ENCODE data around the gene PLD2. TPM values are rescaled to one million over a fixed set of nuclear protein-coding genes. Genes with fewer than 3 reads are reported as not detected.

The PLD2 gene
- total RNA-seq, 6 experiments from 2014 or later, result 8.2 to 27.3 (median 10.8) TPM

DNA sequence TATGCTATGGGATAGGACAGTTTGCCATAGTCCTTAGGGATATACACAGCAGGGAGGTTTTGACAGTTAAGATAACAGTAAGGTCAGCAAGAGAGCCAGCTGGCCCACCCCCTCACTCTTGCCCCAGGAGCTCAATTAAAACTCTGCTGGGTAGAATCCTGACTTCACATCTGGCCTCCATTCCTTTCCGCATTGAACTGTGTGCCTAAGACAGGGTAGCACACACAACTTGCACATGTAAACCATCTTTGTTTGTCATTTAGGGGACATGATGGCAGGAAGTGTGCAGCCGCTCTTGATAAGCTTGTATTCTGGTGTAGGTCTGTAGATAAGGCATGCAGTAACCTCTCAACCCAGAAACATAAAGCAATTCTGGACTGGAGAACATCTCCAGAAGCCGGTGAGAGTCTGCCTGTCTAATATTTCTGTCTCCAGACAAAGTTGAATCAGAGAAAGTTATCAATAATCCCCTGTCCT is 31.4 kb downstream of the PLD2 start:
- no peak overlapping the region for H3K27ac ChIP-seq
- no peaks in the 10 kb centered on the region for H3K9me3 ChIP-seq
- no peak for ATAC-seq
- H3K36me3 ChIP-seq, result no peaks in the 10 kb centered on the region
- DNase-seq, result no peak
- H3K27me3 ChIP-seq, result no peaks in the 10 kb centered on the region
- TF ChIP-seq POLR2A (IDR thresholded peaks at IDR 0.05), result no peak
- TF ChIP-seq, protein P1, sequence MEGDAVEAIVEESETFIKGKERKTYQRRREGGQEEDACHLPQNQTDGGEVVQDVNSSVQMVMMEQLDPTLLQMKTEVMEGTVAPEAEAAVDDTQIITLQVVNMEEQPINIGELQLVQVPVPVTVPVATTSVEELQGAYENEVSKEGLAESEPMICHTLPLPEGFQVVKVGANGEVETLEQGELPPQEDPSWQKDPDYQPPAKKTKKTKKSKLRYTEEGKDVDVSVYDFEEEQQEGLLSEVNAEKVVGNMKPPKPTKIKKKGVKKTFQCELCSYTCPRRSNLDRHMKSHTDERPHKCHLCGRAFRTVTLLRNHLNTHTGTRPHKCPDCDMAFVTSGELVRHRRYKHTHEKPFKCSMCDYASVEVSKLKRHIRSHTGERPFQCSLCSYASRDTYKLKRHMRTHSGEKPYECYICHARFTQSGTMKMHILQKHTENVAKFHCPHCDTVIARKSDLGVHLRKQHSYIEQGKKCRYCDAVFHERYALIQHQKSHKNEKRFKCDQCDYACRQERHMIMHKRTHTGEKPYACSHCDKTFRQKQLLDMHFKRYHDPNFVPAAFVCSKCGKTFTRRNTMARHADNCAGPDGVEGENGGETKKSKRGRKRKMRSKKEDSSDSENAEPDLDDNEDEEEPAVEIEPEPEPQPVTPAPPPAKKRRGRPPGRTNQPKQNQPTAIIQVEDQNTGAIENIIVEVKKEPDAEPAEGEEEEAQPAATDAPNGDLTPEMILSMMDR (IDR thresholded peaks at IDR 0.05), result no peak
- intact Hi-C loops (cut with DNase I), result no loop called here
- 75% methylated on average over 2 of the region's 3 CpGs for WGBS (ENCODE audit: insufficient coverage, low coverage, low lambda C conversion rate, missing lambda C conversion rate)
- no peak overlapping the region for H3K4me3 ChIP-seq
- H3K4me1 ChIP-seq, result peaks cover 0 to 25% (median 11%) of the 10 kb centered on the region in 4 donors

DNA sequence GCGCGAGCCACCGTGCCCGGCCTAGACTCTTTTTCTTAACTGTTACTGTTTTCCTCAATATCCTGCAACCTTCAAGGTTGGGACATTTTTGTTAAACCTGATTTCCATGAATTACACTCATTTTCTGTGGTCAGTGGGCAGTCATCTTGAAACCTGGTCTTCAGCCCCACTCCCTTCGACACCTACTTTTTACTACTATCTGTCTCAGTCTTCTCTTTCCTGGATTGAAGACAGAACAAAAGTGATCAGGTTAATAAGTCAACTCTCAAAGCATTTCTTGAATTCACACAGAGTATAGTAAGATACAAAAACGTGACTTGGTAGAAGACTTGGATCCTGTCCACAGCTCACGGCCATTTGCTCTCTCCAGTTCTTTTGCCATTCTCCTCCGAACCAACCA is 32.3 kb downstream of the PLD2 start:
- H3K4me3 ChIP-seq, result no peak overlapping the region
- intact Hi-C loops (cut with DNase I), result no loop called here
- no peaks in the 10 kb centered on the region for H3K9me3 ChIP-seq
- no peaks in the 10 kb centered on the region for H3K27me3 ChIP-seq
- H3K36me3 ChIP-seq, result no peaks in the 10 kb centered on the region
- TF ChIP-seq POLR2A (IDR thresholded peaks at IDR 0.05), result no peak
- no peak for DNase-seq
- WGBS (ENCODE audit: insufficient coverage, low coverage, low lambda C conversion rate, missing lambda C conversion rate), result 89% methylated on average over 8 of the region's 8 CpGs
- ATAC-seq, result no peak
- H3K4me1 ChIP-seq, result peaks cover 0 to 22% (median 11%) of the 10 kb centered on the region in 4 donors
- no peak overlapping the region for H3K27ac ChIP-seq

DNA sequence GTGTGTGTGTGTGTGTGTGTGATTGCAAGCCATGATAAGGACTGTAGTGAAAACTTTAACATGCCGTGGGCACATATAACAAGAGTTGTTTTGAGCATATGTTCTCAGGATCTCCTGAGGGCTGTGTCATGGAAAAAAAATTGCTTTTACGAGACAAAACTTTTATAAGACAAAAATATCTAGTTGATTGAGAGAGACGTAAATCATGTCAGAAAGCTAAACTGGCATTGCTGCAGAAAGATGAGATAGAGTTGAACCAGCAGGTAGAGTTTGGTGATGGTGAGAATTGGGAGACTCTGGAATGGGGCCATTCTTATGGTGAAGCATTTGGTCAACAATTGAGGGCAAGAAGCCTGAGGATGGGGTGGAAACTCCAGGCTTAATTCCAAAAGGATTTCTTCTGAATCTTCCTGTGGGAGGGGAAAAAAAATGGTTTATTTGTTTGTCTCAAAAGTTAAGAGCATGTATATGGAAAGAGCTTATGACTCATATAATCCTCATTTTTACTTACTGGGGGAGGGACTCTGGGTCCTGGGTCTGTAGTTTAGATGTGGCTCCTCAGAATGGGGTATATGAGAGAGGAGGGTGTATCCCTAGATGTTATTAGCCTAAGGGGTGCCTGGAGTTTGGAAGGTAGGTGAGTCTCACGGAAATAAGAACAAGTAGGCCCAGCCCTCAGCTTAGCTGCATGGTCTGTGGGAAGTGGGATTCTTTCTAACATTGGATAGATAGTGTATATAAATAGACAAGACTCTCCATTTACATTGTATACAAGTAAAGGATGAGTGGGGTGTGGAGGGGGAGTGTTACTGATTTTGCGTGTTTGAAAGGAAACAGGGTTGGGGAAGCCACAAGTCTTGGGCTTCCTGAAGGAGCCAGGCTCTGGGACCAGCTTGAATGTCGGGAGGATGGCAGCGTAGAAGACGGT is 33.3 kb downstream of the PLD2 start:
- Histone ChIP-seq H3K4me3 (no peak overlapping the region), H3K27me3 (no peaks in the 10 kb centered on the region), H3K9me3 (no peaks in the 10 kb centered on the region), H3K27ac (no peak overlapping the region), H3K36me3 (no peaks in the 10 kb centered on the region), H3K4me1 (peaks cover 0 to 12% (median 6%) of the 10 kb centered on the region in 4 donors)
- TF ChIP-seq, protein P1 (IDR thresholded peaks at IDR 0.05), result no peak
- TF ChIP-seq POLR2A (IDR thresholded peaks at IDR 0.05), result no peak
- no peak for ATAC-seq
- DNase-seq, result no peak
- WGBS (ENCODE audit: insufficient coverage, low coverage, low lambda C conversion rate, missing lambda C conversion rate), result 75% methylated on average over 8 of the region's 8 CpGs
- intact Hi-C loops (cut with DNase I), result no loop called here

DNA sequence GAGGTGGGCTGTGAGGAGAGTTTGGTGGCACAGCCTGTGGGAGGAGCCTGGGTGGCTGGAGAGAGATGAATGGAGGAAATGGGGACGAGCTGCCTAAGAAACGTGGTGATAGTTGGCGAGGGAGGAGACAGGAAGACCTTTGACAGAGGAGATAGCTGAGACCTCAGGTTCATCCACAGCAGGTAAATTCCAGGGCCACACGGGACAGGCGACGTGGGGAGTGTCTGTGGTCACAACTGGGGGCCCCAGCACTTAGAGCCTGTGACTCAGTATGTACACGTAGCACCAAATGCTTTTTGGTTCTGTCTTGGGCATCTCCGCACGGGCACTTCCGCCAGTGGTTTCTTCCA is 33.9 kb downstream of the PLD2 start:
- no peak for ATAC-seq

More for the DNA sequence above, 33.9 kb downstream of the PLD2 start:
- intact Hi-C loops (cut with DNase I), result no loop called here
- TF ChIP-seq POLR2A (IDR thresholded peaks at IDR 0.05), result no peak
- TF ChIP-seq, protein P1 (IDR thresholded peaks at IDR 0.05), result no peak
- DNase-seq, result no peak
- Histone ChIP-seq H3K4me1 (peaks cover 0 to 5% (median 1%) of the 10 kb centered on the region in 4 donors), H3K9me3 (no peaks in the 10 kb centered on the region), H3K27me3 (no peaks in the 10 kb centered on the region), H3K27ac (no peak overlapping the region), H3K36me3 (no peaks in the 10 kb centered on the region), H3K4me3 (no peak overlapping the region)
- 50% methylated on average over 2 of the region's 10 CpGs for WGBS (ENCODE audit: insufficient coverage, low coverage, low lambda C conversion rate, missing lambda C conversion rate)

All from right lobe of liver (tissue), 6 donors.